OCI-LY7 (cell line): Measurements from ENCODE around the gene GALNTL6.

ENCODE experiments used
- CTCF ChIP-seq: fragments of 200-600 bp; sonication (generic); conservative IDR thresholded peaks from 2 replicates; pipeline ENCODE4 v1.5.1; 2014; ENCODE audit warnings: mild to moderate bottlenecking, antibody characterized with exemption, low read length, moderate library complexity, mixed read lengths
- EZH2phosphoT487 ChIP-seq: fragments of 200-600 bp; sonication (generic); IDR thresholded peaks from 2 replicates; pipeline ENCODE4 v1.6.1; 2018; ENCODE audit warnings: low read depth, borderline replicate concordance, mild to moderate bottlenecking, mixed run types, antibody characterized with exemption, low read length, moderate library complexity, mixed read lengths

GRCh38 chr4:172707622-172708021 lies 894.4 kb downstream of the GALNTL6 start:
- TF ChIP-seq CTCF (no peak), EZH2phosphoT487 (no peak)
